NCI-H2029 treated with DMSO at 0.1 percent for 48 hours (cell line): Measurements from ENCODE around the gene NCOA3.
"Not testable (repeated sequence)": the region's sequence is repeated elsewhere in the genome, so short reads cannot be mapped to it uniquely, and the experiment has no call there.

ENCODE experiments used
- DNase-seq: peaks from one replicate; lab custom pipeline; 2025; lab: John Stamatoyannopoulos, UW

NCOA3 gene

DNA sequence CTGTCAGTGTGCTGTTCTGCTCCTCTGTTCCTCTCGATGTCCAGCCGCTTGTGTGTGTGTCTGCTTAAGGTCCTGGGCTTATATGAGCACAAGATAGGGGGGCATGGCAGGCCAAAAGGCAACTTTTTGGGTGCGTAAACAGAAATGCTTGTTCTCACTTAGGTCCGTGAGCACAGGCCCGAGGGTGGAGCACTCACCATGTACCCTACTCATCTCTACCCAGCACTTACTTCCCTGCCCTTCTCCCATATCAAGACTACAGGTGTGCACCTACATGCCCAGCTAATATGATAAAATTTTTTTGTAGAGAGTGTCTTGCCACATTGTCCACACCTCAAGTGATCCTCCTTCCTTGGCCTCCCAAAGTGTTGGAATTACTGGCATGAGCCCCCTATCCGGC, 34.3 kb downstream of the NCOA3 start:
- no peak for DNase-seq

DNA sequence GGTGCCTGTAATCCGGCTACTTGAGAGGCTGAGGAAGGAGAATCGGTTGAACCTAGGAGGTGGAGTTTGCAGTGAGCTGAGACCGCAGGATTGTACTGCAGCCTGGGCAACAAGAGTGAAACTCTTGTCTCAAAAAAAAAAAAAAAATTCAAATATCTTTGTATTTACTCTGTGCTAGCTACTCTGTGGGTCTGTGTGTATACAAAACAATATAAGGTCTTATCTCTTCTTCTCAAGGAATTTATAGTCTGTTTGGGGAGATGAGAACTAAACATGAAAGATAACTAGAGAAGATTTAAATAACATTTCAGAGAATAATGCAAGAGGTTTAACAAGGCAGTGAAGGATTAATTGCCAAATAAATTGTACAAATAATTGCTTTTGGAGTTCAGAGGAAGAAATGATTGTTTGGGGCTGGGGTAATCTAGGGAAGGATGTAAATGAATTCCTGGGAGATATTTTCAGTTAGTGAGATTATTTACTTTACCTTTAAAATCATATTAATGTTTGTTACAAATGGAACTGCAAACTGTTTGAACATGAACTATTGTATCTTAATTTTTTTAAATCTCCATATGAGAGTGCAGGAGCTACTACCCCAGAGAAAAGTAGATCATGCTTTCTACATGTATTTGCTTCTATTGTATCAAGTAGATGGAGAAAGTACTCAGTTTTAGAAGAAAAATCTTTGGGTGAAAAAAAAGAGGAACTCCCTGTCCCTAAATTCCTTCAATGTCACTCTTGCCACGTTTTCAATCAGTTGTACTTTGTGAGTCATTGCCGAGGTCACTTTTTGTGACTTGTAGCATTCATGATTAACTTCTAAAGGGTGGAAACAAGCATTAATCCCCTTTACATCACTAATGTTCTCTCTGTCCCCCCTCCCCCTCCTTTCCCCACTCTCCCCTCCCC, 39.0 kb downstream of the NCOA3 start:
- no peak for DNase-seq

DNA sequence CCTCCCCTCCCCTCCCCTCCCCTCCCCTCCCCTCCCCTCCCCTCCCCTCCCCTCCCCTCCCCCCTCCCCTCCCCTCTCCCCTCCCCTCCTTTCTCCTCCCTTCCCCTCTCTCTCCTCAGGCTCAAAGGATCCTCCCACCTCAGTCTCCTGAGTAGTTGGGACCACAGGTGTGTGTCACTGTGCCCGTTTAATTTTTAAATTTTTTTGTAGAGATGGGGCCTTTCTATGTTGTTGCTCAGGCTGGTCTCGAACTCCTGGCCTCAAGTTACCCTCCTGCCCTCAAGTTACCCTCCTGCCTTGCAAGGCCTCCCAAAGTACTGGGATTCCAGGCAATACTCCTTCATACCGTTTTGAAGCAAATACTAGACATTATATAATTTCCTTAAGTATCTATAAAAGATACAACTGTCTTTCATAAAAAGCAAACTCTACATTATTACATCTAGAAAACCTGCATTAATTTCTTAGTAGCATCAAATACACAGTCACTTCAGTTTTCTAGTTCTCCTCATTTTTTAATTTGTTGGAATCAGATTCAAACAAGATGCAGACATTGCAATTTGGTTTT, 39.8 kb downstream of the NCOA3 start:
- no peak for DNase-seq

DNA sequence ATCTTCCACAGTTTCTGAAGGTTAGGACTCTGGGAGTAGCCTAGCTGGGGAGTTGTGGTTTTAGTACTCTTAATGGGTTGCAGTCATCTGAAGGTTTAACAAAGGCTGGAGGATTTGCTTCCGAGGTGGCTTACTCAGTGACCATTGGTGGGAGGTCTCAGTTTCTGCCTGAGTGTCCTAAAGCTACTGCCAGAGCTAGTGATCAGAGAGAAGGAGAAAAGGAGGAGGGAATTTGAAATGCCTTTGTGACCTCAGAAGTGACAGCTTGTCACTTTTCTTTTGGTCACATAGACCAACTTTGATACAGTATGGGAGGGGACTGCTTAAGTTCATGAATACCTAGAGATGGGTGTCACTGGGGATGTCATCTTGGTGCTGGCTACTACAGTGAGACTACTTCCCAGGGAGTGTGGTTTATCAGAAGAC, 41.3 kb downstream of the NCOA3 start:
- no peak for DNase-seq

DNA sequence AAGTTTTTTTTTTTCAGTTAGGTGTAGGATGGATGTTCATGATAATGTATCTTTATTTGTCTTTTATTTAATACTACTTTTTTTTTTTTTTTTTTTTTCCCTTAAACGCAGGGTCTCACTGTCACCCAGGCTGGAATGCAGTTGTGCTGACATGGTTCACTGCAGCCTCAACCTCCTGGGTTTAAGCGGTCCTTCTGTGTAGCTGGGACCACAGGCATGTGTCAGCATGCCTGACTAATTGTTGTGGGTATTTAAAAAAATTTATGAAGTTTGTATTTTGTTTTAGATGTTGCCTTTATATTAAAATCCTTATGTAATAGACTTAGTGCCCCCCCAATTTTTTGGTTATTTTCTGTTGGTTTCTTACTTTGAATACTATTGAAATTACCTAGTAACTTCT, 42.6 kb downstream of the NCOA3 start:
- no peak for DNase-seq

DNA sequence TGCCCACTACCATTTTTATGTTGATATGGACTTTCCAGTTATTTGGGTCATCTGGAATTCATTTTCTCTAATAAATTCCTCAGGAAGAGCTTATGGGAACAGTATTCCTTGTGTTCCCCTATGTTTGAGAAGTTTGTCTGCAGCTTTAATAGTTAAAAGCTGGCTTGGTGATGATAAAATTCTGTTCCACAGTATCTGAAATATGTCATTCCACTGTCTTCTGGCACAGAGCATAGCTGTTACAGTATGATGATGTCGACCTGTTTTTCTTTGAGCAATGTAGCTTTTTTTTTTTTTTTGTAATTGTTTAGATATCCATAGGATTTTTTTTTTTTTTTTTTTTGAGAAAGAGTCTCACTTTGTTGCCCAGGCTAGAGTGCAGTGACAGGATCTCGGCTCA, 43.2 kb downstream of the NCOA3 start:
- DNase-seq: no peak

DNA sequence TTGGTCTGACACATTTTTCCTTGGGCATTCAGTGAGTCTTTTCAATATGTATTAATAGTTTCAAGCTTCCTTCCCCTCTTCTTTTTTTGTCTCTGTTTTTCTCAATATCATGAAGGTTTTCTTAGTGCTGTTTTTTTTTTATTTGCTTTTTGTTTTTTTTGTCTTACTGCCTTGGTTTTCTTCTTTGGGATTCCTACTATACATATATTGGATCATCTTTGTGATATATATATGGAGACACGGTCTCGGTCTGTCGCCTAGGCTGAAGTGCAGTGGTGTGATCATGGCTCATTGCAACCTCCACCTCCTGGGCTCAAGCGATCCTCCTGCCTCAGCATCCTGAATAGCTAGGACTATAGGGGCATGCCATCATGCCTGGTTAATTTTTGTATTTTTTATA, 43.8 kb downstream of the NCOA3 start:
- no peak for DNase-seq

DNA sequence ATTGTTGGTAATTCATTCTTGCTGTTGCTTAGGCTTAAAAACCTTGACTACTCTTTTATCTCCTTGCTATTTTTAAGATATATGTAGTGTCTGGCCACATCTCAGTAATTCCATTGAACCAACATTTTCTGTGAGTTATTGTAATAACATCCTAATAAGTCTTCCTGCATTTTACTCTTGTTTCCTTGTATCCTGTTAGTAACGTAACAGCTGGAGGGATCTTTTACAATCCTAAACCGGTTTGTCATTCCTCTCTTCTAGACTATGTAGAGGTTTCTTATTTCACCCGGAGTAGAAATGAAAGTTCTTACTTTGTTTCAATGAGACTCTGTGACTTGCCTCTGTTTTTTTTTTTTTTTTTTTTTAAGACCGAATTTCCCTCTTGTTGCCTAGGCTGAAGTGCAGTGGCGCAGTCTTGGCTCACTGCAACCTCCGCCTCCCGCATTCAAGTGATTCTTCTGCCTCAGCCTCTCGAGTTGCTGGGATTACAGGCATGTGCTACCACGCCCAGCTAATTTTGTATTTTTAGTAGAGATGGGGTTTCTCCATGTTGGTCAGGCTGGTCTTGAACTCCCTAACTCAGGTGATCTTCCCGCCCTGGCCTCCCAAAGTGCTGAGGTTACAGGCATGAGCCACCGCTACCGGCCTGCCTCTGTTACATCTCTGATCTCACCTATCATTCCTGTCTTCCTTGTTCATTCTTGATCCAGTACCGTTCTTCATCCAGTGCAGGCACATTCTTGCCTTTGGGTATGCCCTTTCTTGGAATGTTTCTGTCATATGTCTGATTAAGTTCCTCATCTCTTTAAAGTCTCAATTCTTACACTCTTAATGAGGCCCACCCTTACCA, 44.7 kb downstream of the NCOA3 start:
- no peak for DNase-seq

DNA sequence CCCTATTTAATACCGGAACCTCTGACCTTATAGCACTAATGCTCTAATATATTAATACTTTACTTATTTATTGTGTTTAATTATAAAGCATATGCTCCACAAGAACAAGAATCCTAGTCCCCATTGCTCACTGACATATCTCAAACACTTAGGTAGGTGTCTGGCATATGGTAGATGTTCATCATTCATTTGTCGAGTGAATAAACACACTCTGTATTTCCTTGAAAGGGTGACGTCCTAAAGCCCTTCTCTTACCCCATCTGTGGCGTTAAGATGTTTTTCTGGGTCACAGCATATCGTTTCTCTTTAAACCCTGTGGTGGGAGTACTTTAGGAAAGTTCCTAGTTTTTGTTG, 45.3 kb downstream of the NCOA3 start:
- no peak for DNase-seq

DNA sequence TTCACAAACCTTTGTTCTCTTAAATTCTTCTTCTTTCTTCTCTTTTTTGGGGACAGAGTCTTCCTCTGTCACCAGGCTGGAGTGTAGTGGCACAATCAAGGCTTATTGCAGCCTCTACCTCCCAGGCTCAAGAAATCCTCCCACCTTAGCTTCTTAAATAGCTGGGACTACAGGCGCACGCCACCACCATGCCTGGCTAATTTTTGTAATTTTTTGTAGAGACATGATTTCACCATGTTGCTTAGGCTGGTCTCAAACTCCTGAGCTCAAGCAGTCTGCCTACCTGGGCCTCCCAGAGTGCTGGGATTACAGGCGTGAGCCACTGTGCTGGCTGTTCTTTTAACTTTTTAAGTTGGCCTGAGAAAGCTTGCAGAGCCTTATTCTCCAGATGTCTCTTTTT, 48.0 kb downstream of the NCOA3 start:
- DNase-seq: no peak

DNA sequence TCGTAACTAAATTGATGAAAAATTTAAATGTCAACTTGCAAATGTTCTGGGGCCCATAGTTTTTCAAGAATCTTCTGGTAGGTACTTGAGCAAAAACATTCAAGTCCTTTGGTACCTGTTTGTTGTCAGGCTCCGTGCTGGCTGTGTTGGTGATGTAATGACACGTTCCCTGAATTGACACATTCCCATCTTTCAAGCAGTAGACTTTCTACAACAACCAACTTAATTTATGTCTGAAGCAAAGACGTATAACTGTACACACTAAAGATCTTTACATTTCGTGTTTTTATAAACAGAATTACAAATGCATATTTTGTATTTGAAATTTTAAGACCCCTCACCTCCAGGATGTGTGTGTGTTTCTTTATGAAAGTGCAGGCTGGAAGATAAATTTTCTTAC, 49.5 kb downstream of the NCOA3 start:
- no peak for DNase-seq

DNA sequence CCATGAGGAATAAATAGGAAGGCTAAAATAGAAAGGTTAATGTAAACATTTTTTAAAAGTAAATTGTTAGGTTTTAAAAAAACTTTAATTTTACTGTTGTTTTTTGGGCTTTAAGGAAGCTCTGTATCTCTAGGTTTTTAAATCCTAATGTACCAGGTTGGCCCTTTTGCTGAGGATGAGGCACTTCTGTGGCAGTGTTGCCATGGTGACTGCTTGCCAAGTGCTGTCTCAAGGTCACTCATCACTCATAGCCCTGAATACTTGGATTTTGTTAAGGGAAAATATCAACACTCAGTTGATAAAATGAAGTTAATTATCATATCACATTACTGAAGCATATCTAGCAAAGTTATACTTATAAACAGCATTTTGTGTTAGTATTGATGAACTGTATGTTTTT, 50.2 kb downstream of the NCOA3 start:
- peak; percentile 17 for DNase-seq

DNA sequence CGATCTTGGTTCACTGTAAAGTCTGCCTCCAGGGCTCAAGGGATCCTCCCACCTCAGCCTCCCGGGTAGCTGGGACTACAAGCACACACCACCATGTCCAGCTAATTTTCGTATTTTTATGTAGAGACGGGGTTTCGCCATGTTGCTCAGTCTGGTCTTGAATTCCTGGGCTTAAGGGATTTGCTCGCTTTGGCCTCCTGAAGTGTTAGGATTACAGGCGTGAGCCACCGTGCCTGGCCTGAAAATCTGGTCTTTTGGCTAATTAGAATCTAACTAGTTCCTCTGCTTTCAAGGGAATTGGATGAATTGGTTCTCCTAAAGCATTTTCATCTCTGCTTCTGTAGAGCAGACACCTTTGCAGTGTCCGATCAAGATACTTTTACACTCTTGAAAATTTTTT, 51.3 kb downstream of the NCOA3 start:
- DNase-seq: no peak

DNA sequence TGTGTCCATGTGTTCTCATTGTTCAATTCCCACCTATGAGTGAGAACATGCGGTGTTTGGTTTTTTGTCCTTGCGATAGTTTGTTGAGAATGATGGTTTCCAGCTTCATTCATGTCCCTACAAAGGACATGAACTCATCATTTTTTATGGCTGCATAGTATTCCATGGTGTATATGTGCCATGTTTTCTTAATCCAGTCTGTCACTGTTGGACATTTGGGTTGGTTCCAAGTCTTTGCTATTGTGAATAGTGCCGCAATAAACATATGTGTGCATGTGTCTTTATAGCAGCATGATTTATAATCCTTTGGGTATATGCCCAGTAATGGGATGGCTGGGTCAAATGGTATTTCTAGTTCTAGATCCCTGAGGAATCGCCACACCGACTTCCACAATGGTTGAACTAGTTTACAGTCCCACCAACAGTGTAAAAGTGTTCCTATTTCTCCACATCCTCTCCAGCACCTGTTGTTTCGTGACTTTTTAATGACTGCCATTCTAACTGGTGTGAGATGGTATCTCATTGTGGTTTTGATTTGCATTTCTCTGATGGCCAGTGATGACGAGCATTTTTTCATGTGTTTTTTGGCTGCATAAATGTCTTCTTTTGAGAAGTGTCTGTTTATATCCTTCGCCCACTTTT, 52.0 kb downstream of the NCOA3 start:
- DNase-seq: not testable (repeated sequence)

DNA sequence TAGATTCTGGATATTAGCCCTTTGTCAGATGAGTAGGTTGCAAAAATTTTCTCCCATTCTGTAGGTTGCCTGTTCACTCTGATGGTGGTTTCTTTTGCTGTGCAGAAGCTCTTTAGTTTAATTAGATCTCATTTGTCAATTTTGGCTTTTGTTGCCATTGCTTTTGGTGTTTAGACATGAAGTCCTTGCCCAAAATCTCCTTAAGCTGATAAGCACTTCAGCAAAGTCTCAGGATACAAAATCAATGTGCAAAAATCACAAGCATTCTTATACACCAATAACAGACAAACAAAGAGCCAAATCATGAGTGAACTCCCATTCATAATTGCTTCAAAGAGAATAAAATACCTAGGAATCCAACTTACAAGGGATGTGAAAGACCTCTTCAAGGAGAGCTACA, 52.6 kb downstream of the NCOA3 start:
- DNase-seq: not testable (repeated sequence)

DNA sequence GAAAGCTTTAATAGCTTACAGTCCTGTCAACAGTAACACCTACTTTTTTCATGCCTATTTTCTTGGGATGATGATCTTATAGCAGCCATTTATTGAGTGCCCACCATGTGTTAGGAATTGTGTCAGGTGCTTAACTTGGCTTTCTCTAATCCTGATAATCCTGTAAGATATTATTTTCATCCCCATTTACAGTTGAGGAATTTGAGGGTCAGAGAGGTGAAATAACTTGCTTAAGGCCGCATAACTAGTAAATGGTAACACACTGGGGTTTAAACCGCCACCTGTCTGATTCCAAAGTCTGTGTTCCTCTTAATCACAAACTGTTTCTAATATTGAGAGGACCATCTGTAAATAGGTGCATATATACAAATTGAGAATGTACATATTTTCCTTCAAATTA, 55.5 kb downstream of the NCOA3 start:
- no peak for DNase-seq

DNA sequence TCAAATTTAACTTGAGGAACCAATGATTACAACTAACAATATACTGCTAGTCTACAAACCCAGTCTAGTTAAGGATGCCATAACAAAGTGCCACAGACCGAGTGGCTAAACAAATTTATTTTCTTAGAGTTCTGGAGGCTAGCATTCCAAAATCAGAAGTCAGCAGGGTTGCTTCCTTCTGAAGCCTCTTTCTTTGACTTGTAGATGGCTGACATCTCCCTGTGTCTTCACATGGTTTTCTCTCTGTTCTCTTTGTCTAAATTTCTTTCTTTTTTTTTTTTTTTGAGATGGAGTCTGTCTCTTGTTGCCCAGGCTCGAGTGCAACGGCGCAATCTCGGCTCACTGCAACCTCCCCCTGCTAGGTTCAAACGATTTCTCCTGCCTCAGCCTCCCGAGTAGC, 56.1 kb downstream of the NCOA3 start:
- DNase-seq: no peak

DNA sequence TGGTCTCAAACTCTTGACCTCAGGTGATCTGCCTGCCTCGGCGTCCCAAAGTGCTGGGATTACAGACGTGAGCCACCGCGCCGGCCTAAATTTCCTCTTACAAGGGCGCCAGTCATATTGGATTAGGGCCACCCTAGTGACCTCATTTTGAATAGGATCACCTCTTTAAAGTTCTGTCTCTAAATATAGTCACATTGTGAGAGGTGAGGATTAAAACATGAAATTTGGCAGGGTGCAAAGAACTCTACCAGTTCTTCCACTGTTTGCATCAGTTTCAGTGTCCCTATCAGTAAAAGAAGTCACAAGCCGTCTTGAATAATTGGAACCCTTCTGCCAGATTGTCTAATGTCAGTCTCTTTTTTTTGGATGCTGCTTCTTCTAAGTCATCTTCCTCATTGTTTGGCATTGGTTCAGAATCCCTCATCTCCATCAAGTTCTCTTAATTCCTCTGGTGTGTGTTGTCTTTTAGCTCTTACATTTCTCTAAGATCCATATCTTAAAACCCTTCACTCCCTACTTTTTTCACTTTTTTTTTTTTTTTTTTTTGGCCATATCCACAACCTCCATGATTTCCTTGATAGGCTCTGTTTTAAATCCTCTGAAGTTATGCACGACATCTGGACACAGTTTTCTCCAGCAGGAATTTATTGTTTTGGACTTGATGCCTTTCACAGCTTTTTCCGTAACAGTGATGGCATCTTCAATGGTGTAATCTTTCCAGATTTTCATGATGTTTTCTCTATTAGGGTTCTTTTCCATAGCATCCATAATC, 56.8 kb downstream of the NCOA3 start:
- DNase-seq: no peak

DNA sequence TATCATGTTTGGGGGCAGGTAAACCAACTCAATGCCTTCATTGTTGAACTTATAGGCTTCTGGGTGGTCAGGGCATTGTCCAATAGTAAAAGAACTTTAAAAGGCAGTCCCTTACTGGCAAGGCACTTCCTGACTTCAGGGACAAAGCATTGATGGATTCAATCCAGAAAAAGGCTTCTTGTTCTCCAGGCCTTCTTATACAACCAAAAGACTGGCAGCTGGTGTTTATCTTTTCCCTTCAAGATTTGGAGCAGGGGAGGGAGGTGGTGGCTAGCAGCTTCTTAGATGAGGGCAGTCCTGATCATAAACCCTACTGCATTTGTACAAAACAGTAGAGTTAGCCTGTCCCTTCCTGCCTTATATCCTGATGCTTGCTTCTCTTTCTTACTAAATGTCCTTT, 57.5 kb downstream of the NCOA3 start:
- DNase-seq: no peak

DNA sequence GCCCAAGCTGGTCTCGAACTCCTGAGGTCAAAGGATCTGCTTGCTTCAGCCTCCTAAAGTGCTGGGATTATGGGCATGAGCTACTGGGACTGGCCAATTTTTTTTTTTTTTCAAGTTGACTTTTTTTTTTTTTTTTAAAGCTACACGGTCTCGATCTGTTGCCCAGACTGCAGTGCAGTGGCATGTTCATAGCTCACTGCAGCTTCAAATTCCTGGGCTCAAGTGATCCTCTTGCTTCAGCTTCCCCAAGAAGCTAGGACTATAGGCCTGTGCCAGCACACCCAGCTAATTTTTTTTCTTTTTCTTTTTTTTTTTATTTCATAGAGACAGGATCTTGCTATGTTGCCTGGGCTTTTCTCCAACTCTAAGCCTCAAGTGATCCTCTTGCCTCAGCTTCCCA, 59.5 kb downstream of the NCOA3 start:
- DNase-seq: no peak
